ENCODE results near the gene PPP2R2C. TPM values are rescaled to one million over a fixed set of nuclear protein-coding genes. Genes with fewer than 3 reads are reported as not detected.

The PPP2R2C gene
- total and polyA plus RNA-seq, 2 of the 4 experiments (the other 2 are of a cell fraction): 0.03 TPM; not detected in 1

- no TSS peak for BruUV-seq (replicated peaks)
- H4K8ac ChIP-seq (ENCODE audit: low read depth in 2 of 2, low read length in 2 of 2): no peak overlapping the region
- ATAC-seq (ENCODE audit: low read depth): no peak
- in situ Hi-C loops (cut with MboI; ENCODE audit: low sequenced_read_pairs): no loop called here
- intact Hi-C loops (cut with micrococcal nuclease): no loop called here
- H2BK120ac ChIP-seq (ENCODE audit: low read depth, low read length): no peak overlapping the region
- POLR2A ChIA-PET (ENCODE audit: unreplicated experiment): no interaction called here
- no peak overlapping the region for H4K5ac ChIP-seq (ENCODE audit: low read depth, low read length)
- no peak overlapping the region for H2AK9ac ChIP-seq (replicated peaks; ENCODE audit: low read depth, low read length, poor library complexity)
- H3K9me3 ChIP-seq (ENCODE audit: control insufficient read depth, insufficient read depth, low read length): no peaks in the 10 kb centered on the region
- H3K36me3 ChIP-seq (ENCODE audit: control insufficient read depth, insufficient read depth, low read length): no peaks in the 10 kb centered on the region
- H4K91ac ChIP-seq (ENCODE audit: insufficient read depth, low read depth, low read length): no peak overlapping the region
- no peaks in the 10 kb centered on the region for H4K20me1 ChIP-seq (ENCODE audit: insufficient read depth, low read length)
- dilution Hi-C loops (cut with HindIII; ENCODE audit: low sequenced_read_pairs, unreplicated experiment): no loop called here
- no peak overlapping the region for H3K23ac ChIP-seq (ENCODE audit: low read depth, low read length)
- H3K4me3 ChIP-seq (ENCODE audit: insufficient read depth, low read depth, low read length): no peak overlapping the region
- no peak overlapping the region for H2AFZ ChIP-seq (replicated peaks; ENCODE audit: low read length, poor library complexity)
- no peak overlapping the region for H3K14ac ChIP-seq (replicated peaks; ENCODE audit: low read depth, low read length)
- no peak overlapping the region for H3K4ac ChIP-seq (ENCODE audit: low read depth, low read length)
- CTCF ChIA-PET: no interaction called here
- no peak overlapping the region for H3K18ac ChIP-seq (ENCODE audit: low read depth, low read length)
- H2BK5ac ChIP-seq (ENCODE audit: low read depth, low read length, poor library complexity, severe bottlenecking): no peak overlapping the region
- H3K9ac ChIP-seq (ENCODE audit: low read depth, low read length): no peak overlapping the region
- H3K79me1 ChIP-seq (ENCODE audit: low read depth in 1 of 2, low read length in 2 of 2): no peaks in the 10 kb centered on the region
- H3K4me2 ChIP-seq (ENCODE audit: low read depth, low read length): no peak overlapping the region
- DNase-seq: no peak
- H3K9me1 ChIP-seq (ENCODE audit: insufficient read depth, low read length): no peaks in the 10 kb centered on the region
- H2AK5ac ChIP-seq (ENCODE audit: low read depth, low read length): no peak overlapping the region
- H3K56ac ChIP-seq (ENCODE audit: extremely low read depth, insufficient read depth, low read length): no peak overlapping the region
- H3K27ac ChIP-seq (ENCODE audit: insufficient read depth, low read length): no peak overlapping the region
- WGBS, 2 experiments (ENCODE audit: extremely low coverage in 2 of 2, insufficient read length in 1 of 2): 33% methylated on average over 2 of the region's 4 CpGs; no CpG with 5 or more reads in 1 of the 2 experiments
- no peaks in the 10 kb centered on the region for H3K4me1 ChIP-seq (ENCODE audit: control insufficient read depth, insufficient read depth, low read length)
- H2BK20ac ChIP-seq (ENCODE audit: low read depth, low read length): no peak overlapping the region
- peaks cover 3% of the 10 kb centered on the region for H3K27me3 ChIP-seq (ENCODE audit: control insufficient read depth, insufficient read depth, low read length)
- H2BK15ac ChIP-seq (ENCODE audit: low read depth, low read length): no peak overlapping the region
- no peak for TF ChIP-seq RCOR1 (IDR thresholded peaks at IDR 0.05; ENCODE audit: insufficient replicate concordance, low read length)
- TF ChIP-seq MAFK (IDR thresholded peaks at IDR 0.05; ENCODE audit: low read depth, low read length): no peak
- no peak for TF ChIP-seq MXI1 (IDR thresholded peaks at IDR 0.05; ENCODE audit: borderline replicate concordance, low read depth, low read length)
These were observed 64.2 kb downstream of the PPP2R2C start for GRCh38 chr4:6408263-6408662.

Data from IMR-90 (cell line).